Breast epithelium (tissue), 4 donors: ENCODE data around the gene NOTCH3. TPM values are rescaled to one million over a fixed set of nuclear protein-coding genes. Genes with fewer than 3 reads are reported as not detected.

Experiments
- DNase-seq, 2 donors: peaks; one replicate each; pipeline ENCODE4 v3.0.0-alpha.2; 2019; ENCODE audit warnings: low spot score in 2 of 2
- H3K27ac ChIP-seq, 2 donors: fragments of 200-600 bp; sonication (generic) in 1 of 2; one replicate each; pipeline ENCODE4 v1.5.1; 2016 to 2019; ENCODE audit warnings: mild to moderate bottlenecking in 1 of 2
- H3K27me3 ChIP-seq, 2 donors: fragments of 200-600 bp; sonication (generic) in 1 of 2; one replicate each; pipeline versions ENCODE4 v1.5.1 to v1.6.0; 2017 to 2019; ENCODE audit warnings: control low read depth in 1 of 2, mild to moderate bottlenecking in 1 of 2
- H3K36me3 ChIP-seq: fragments of 200-600 bp; one replicate; pipeline ENCODE4 v1.5.1; 2019
- H3K4me1 ChIP-seq, 2 donors: fragments of 200-600 bp; sonication (generic); one replicate each; pipeline ENCODE4 v1.5.1; 2016 to 2019; ENCODE audit warnings: control low read depth in 1 of 2
- H3K4me3 ChIP-seq, 3 donors: fragments of 200-600 bp; sonication (generic); 1 replicate in 2 of 3; 2 replicates in 1 of 3; pipeline ENCODE4 v1.5.1; 2016 to 2019; ENCODE audit warnings: mild to moderate bottlenecking in 3 of 3, moderate library complexity in 2 of 3
- H3K9me3 ChIP-seq, 2 donors: fragments of 200-600 bp; sonication (generic) in 1 of 2; one replicate each; pipeline ENCODE4 v1.5.1; 2016 to 2019; ENCODE audit warnings: control low read depth in 1 of 2
- POLR2A ChIP-seq: fragments of 450-650 bp; IDR thresholded peaks from one replicate; pipeline ENCODE4 v1.6.1; 2016; ENCODE audit warnings: antibody characterized with exemption, mild to moderate bottlenecking, moderate library complexity
- POLR2AphosphoS5 ChIP-seq, 3 donors: sonication (generic); formaldehyde crosslinking; IDR thresholded peaks; one replicate each; pipeline ENCODE4 v1.6.1; 2017; ENCODE audit warnings: antibody characterized with exemption in 3 of 3
- intact Hi-C: fragments of 100-400 bp; cut with DNase I; formaldehyde crosslinking; loops from one replicate; pipeline ENCODE4 v1.15.1; 2023; ENCODE audit warnings: low total_unique reads
- total RNA-seq, 3 donors: library from RNA; depleted of rRNA; stranded (reverse); fragments of >200 nt; gene quantifications; one replicate each; pipeline ENCODE4 v1.1.0, GENCODE V29; 2016
- TF ChIP-seq, protein P1 (sequence below), 3 donors: fragments of 450-650 bp; IDR thresholded peaks; one replicate each; pipeline ENCODE4 v1.5.1; 2016 to 2017; ENCODE audit warnings: antibody characterized with exemption in 3 of 3, mild to moderate bottlenecking in 3 of 3, moderate library complexity in 3 of 3

Gene NOTCH3
- total RNA-seq, 3 donors from 2014 or later: 22.0 to 36.4 (median 22.7) TPM

DNA sequence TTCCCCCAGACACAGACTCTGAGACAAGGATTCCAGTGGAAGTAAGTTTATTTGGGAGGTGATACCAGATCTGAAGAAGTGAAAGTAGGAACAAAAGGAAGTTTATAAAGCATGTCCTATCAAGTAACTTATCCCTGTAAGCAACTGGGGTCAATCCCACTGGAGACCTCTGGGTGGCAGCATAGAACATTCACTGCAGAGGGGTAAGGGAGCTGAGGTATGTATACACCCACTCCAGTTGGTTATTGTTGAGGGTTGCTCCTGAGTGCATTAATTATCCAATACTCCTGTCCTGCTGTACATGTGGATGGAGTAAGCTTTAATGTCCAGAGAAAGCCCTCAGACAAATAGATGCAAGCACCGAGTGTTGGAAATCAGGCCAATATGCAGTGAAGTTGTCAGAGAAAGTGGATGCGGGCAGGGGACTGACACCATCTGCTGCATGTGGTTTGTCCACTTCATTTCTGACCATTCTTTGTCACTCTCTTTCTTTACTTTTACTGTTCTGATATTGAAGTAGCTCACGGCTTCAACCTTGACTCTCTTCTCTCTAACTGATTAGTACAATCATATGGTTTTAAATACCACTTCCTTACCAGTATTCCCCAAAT, 46.7 kb downstream of the NOTCH3 start:
- H3K9me3 ChIP-seq: peaks cover 0 to 3% of the 10 kb centered on the region in 2 donors
- H3K27ac ChIP-seq: no peak overlapping the region
- TF ChIP-seq, protein P1, sequence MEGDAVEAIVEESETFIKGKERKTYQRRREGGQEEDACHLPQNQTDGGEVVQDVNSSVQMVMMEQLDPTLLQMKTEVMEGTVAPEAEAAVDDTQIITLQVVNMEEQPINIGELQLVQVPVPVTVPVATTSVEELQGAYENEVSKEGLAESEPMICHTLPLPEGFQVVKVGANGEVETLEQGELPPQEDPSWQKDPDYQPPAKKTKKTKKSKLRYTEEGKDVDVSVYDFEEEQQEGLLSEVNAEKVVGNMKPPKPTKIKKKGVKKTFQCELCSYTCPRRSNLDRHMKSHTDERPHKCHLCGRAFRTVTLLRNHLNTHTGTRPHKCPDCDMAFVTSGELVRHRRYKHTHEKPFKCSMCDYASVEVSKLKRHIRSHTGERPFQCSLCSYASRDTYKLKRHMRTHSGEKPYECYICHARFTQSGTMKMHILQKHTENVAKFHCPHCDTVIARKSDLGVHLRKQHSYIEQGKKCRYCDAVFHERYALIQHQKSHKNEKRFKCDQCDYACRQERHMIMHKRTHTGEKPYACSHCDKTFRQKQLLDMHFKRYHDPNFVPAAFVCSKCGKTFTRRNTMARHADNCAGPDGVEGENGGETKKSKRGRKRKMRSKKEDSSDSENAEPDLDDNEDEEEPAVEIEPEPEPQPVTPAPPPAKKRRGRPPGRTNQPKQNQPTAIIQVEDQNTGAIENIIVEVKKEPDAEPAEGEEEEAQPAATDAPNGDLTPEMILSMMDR (IDR thresholded peaks at IDR 0.05): peak in 2 of 3 donors; percentile 17 to 23
- TF ChIP-seq POLR2A: no peak
- TF ChIP-seq POLR2AphosphoS5 (IDR thresholded peaks at IDR 0.05): no peak
- no peak for DNase-seq
- intact Hi-C loops: no loop called here
- H3K4me3 ChIP-seq: no peak overlapping the region
- H3K27me3 ChIP-seq: no peaks in the 10 kb centered on the region
- H3K36me3 ChIP-seq: no peaks in the 10 kb centered on the region
- no peaks in the 10 kb centered on the region for H3K4me1 ChIP-seq

DNA sequence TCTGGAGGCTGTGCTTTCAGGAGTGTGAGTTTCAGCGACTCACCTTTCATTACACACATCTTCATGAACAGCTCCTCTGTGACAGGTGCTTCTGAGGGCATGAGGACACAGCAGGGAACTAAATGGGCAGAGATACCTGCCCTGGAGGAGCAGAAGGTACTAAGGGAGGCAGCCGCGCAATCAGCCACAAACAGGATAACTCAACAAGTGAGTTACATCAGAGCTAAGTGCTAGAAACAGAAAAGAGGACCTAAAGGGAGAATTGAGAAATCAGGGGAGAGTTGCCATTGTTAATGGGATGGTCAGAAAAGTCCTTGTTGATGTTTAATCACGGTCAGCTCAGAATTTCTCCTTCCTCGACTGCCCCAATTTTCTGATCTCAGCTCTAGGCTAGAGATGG, 51.1 kb downstream of the NOTCH3 start:
- no peak for DNase-seq
- no peak overlapping the region for H3K27ac ChIP-seq
- no peaks in the 10 kb centered on the region for H3K27me3 ChIP-seq
- H3K4me3 ChIP-seq: no peak overlapping the region
- no peaks in the 10 kb centered on the region for H3K36me3 ChIP-seq
- intact Hi-C loops: no loop called here
- TF ChIP-seq, protein P1 (IDR thresholded peaks at IDR 0.05): no peak
- TF ChIP-seq POLR2AphosphoS5 (IDR thresholded peaks at IDR 0.05): no peak
- TF ChIP-seq POLR2A: no peak
- H3K9me3 ChIP-seq: no peaks in the 10 kb centered on the region
- H3K4me1 ChIP-seq: no peaks in the 10 kb centered on the region

DNA sequence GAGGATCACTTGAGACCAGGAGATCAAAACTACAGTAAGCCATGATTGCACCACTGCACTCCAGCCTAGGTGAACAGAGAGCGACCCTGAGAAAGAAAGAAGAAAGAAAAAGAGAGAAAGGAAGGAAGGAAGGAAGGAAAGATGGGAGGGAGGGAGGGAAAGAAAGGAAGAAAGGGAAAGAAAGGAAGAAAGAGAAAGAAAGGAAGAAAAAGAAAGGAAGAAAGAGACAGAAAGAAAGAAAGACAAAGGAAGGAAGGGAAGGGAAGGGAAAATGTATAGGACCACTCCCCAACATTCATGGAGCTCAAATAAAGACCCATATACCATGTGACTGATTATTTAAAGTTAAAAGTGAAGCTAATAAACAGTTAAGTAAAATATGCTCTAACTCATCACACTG, 53.7 kb downstream of the NOTCH3 start:
- Histone ChIP-seq H3K9me3 (no peaks in the 10 kb centered on the region), H3K4me1 (no peaks in the 10 kb centered on the region), H3K27me3 (no peaks in the 10 kb centered on the region), H3K4me3 (no peak overlapping the region), H3K27ac (no peak overlapping the region), H3K36me3 (no peaks in the 10 kb centered on the region)
- no peak for DNase-seq
- intact Hi-C loops: no loop called here
- TF ChIP-seq, protein P1 (IDR thresholded peaks at IDR 0.05): no peak
- TF ChIP-seq POLR2A (no peak), POLR2AphosphoS5 (IDR thresholded peaks at IDR 0.05) (no peak)

DNA sequence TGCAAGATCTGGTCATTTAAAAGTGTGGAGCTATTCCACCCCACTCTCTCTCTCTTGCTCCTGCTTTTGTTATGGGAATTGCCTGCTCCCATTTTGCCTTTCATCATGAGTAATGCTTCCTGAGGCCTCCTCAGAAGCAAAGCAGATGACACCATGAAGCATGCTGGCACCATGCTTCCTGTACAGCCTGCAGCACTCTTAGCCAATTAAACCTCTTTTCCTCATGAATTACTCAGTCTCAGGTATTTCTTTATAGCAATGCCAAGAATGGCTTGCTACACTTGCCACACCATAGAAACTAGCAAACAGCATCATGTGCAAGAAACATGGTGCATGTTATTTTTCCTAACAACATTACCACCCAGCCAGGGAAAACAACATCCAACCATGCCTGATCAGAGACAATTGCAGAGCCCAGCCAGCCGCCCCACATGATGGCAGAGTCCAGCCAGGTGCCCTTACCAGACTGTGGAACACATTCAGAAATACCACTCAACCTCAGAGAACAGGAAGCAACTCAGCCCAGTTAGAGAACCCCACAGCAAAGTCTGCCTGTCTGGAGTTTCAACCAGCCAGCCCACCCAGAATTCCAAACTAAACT, 56.6 kb downstream of the NOTCH3 start:
- H3K27me3 ChIP-seq: no peaks in the 10 kb centered on the region
- no peak overlapping the region for H3K27ac ChIP-seq
- no peaks in the 10 kb centered on the region for H3K9me3 ChIP-seq
- intact Hi-C loops: no loop called here
- no peak overlapping the region for H3K4me3 ChIP-seq
- no peaks in the 10 kb centered on the region for H3K4me1 ChIP-seq
- no peak for DNase-seq
- TF ChIP-seq, protein P1 (IDR thresholded peaks at IDR 0.05): no peak
- TF ChIP-seq POLR2A (no peak), POLR2AphosphoS5 (IDR thresholded peaks at IDR 0.05) (no peak)
- no peaks in the 10 kb centered on the region for H3K36me3 ChIP-seq

DNA sequence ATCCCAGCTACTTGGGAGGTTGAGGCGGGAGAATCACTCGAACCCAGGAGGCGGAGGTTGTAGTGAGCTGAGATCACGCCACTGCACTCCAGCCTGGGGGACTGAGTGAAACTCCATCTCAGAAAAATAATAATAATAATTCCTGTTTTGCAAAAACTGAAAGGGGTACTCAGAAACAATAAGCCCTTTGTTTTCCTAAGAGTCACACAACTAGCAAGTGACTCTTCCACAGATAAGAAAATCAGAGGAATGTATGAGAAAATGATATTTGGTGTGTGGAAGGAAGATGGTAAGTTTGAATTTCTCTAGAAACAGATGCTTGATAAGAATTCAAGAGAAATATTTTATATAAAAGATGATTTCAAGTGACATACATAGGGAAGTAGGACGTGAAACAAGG, 58.5 kb downstream of the NOTCH3 start:
- TF ChIP-seq, protein P1 (IDR thresholded peaks at IDR 0.05): no peak
- TF ChIP-seq POLR2A (no peak), POLR2AphosphoS5 (IDR thresholded peaks at IDR 0.05) (no peak)
- Histone ChIP-seq H3K27ac (no peak overlapping the region), H3K4me3 (no peak overlapping the region), H3K36me3 (no peaks in the 10 kb centered on the region), H3K4me1 (no peaks in the 10 kb centered on the region), H3K9me3 (no peaks in the 10 kb centered on the region), H3K27me3 (no peaks in the 10 kb centered on the region)
- DNase-seq: no peak
- intact Hi-C loops: no loop called here
